ENCODE results near the gene MED13L. TPM values are rescaled to one million over a fixed set of nuclear protein-coding genes. Genes with fewer than 3 reads are reported as not detected.

Gene MED13L
- total and polyA plus RNA-seq, 2 donors (not counting 1 experiment from before 2014, with no cell fraction given): 20.3 to 207 TPM

DNA sequence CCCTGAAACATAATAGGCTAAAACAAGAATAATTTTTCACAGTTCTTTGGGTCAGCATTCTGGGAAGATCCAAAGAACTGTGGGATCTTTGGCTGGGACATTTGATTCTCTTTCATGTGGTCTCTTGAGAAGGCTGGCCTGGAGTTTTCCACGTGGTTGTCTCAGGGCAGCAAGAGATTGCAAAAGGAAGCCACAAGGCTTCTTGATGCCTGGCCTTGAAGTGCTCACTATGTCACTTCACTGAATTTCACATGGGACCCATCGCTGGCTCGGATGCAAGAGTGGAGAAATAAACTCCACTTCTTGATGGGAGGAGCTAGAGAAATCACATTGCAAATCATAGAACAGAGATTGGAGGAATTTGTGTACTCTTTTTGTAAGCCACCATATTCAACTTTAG lies 343.4 kb downstream of the MED13L start:
- POLR2A ChIA-PET: no interaction called here
- 20% methylated on average over 1 of the region's 3 CpGs for WGBS (ENCODE audit: insufficient coverage)

DNA sequence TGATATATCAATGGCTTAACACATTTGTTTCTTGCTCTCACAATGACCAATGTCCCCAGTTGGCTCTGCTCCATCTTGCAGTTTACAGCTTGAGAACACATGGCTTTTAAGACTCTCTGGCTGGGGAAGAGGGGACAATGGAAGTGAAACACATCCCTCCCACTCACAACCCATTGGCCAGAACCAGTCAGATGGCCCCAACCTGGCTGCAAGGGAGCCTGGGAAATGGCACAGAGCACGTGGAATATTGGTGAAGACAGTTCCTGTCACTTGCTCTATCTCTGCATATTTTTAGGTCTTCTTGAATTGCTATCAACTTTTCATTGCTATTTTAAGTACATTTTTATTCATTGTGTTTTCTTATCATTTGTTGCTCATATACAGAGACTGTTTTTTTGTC lies 345.4 kb downstream of the MED13L start:
- no CpG with 5 or more reads among the region's 1 CpG for WGBS (ENCODE audit: insufficient coverage)

More for the DNA sequence above, 343.4 kb downstream of the MED13L start:
- TF ChIP-seq CTCF (IDR thresholded peaks at IDR 0.05) (no peak), EZH2 (IDR thresholded peaks at IDR 0.05; ENCODE audit: borderline replicate concordance, insufficient read depth, low read depth, low read length, poor library complexity, severe bottlenecking) (no peak)
- H3K4me3 ChIP-seq (ENCODE audit: control extremely low read depth in 1 of 5, extremely low read depth in 1 of 5, insufficient read depth in 1 of 5, low read depth in 2 of 5, low read length in 4 of 5): no peak overlapping the region
- intact Hi-C loops (cut with micrococcal nuclease): no loop called here
- Mint-ChIP-seq H3K4me3 (no peak overlapping the region), H3K4me1 (no peaks in the 10 kb centered on the region), H3K9me3 (ENCODE audit: insufficient read depth) (peaks cover 5% of the 10 kb centered on the region), H3K27ac (no peak overlapping the region), H3K27me3 (peaks cover 4% of the 10 kb centered on the region)
- CTCF ChIA-PET: no interaction called here
- H3K9me3 ChIP-seq (ENCODE audit: control extremely low read depth in 1 of 3, control insufficient read depth in 2 of 3, insufficient read depth in 1 of 3, low read length in 2 of 3): peaks cover 0 to 6% (median 2%) of the 10 kb centered on the region in 3 donors
- H3K79me2 ChIP-seq (ENCODE audit: control insufficient read depth, insufficient read depth, low read length): no peaks in the 10 kb centered on the region
- no peak for ATAC-seq (ENCODE audit: low read depth)
- no peak overlapping the region for H3K27ac ChIP-seq (ENCODE audit: low read length in 2 of 2)
- H3K27me3 ChIP-seq (replicated peaks in 1 of 4; ENCODE audit: control extremely low read depth in 1 of 4, control insufficient read depth in 3 of 4, insufficient read depth in 4 of 4, low read length in 3 of 4): no peaks in the 10 kb centered on the region
- no peak overlapping the region for H3K9ac ChIP-seq (ENCODE audit: low read length)
- H3K4me1 ChIP-seq (ENCODE audit: control insufficient read depth in 2 of 2, insufficient read depth in 2 of 2, low read length in 2 of 2): no peaks in the 10 kb centered on the region
- no peak overlapping the region for H3K4me2 ChIP-seq (replicated peaks; ENCODE audit: low read depth, low read length, poor library complexity, severe bottlenecking)
- H4K20me1 ChIP-seq (ENCODE audit: control insufficient read depth, insufficient read depth, low read length, poor library complexity, severe bottlenecking): no peaks in the 10 kb centered on the region
- no peak for DNase-seq
- no peaks in the 10 kb centered on the region for H3K36me3 ChIP-seq (replicated peaks in 1 of 2; ENCODE audit: control extremely low read depth in 1 of 2, control insufficient read depth in 1 of 2, extremely low read depth in 1 of 2, insufficient read depth in 2 of 2, low read length in 1 of 2)
- H2AFZ ChIP-seq (ENCODE audit: insufficient read depth, low read depth, low read length, poor library complexity, severe bottlenecking): no peak overlapping the region

More for the DNA sequence above, 345.4 kb downstream of the MED13L start:
- no peaks in the 10 kb centered on the region for H3K27me3 ChIP-seq (replicated peaks in 1 of 4; ENCODE audit: control extremely low read depth in 1 of 4, control insufficient read depth in 3 of 4, insufficient read depth in 4 of 4, low read length in 3 of 4)
- H3K9me3 Mint-ChIP-seq (ENCODE audit: insufficient read depth): no peaks in the 10 kb centered on the region
- H2AFZ ChIP-seq (ENCODE audit: insufficient read depth, low read depth, low read length, poor library complexity, severe bottlenecking): no peak overlapping the region
- H3K79me2 ChIP-seq (ENCODE audit: control insufficient read depth, insufficient read depth, low read length): no peaks in the 10 kb centered on the region
- H3K27ac ChIP-seq (ENCODE audit: low read length in 2 of 2): no peak overlapping the region
- H3K27me3 Mint-ChIP-seq: peaks cover 4% of the 10 kb centered on the region
- intact Hi-C loops (cut with micrococcal nuclease): no loop called here
- H3K9ac ChIP-seq (ENCODE audit: low read length): no peak overlapping the region
- no peaks in the 10 kb centered on the region for H3K36me3 ChIP-seq (replicated peaks in 1 of 2; ENCODE audit: control extremely low read depth in 1 of 2, control insufficient read depth in 1 of 2, extremely low read depth in 1 of 2, insufficient read depth in 2 of 2, low read length in 1 of 2)
- TF ChIP-seq CTCF (IDR thresholded peaks at IDR 0.05) (no peak), EZH2 (IDR thresholded peaks at IDR 0.05; ENCODE audit: borderline replicate concordance, insufficient read depth, low read depth, low read length, poor library complexity, severe bottlenecking) (no peak)
- H3K27ac Mint-ChIP-seq: no peak overlapping the region
- DNase-seq (no peak), ATAC-seq (ENCODE audit: low read depth) (no peak)
- H3K4me1 ChIP-seq (ENCODE audit: control insufficient read depth in 2 of 2, insufficient read depth in 2 of 2, low read length in 2 of 2): no peaks in the 10 kb centered on the region
- ChIA-PET CTCF (interaction anchor here (0.6 kb wide), 1 partner anchor 1962 kb away, joined by 3 read pairs; no protein-coding TSS in a partner anchor), POLR2A (no interaction called here)
- H3K9me3 ChIP-seq (ENCODE audit: control extremely low read depth in 1 of 3, control insufficient read depth in 2 of 3, insufficient read depth in 1 of 3, low read length in 2 of 3): peaks cover 0 to 1% (median 0%) of the 10 kb centered on the region in 3 donors
- H3K4me3 Mint-ChIP-seq: no peak overlapping the region
- no peak overlapping the region for H3K4me2 ChIP-seq (replicated peaks; ENCODE audit: low read depth, low read length, poor library complexity, severe bottlenecking)
- H4K20me1 ChIP-seq (ENCODE audit: control insufficient read depth, insufficient read depth, low read length, poor library complexity, severe bottlenecking): no peaks in the 10 kb centered on the region
- no peaks in the 10 kb centered on the region for H3K4me1 Mint-ChIP-seq
- H3K4me3 ChIP-seq (ENCODE audit: control extremely low read depth in 1 of 5, extremely low read depth in 1 of 5, insufficient read depth in 1 of 5, low read depth in 2 of 5, low read length in 4 of 5): no peak overlapping the region

Data from B cell (primary cell).